H1 (cell line): Measurements from ENCODE around the gene MSANTD2. TPM values are rescaled to one million over a fixed set of nuclear protein-coding genes. Genes with fewer than 3 reads are reported as not detected.

Source experiments
- BCL11A ChIP-seq, 2 experiments: IDR thresholded peaks; one replicate each; pipeline ENCODE4 v1.6.1; 2011; ENCODE audit warnings: low read depth in 2 of 2, low read length in 2 of 2, mild to moderate bottlenecking in 2 of 2
- CBX8 ChIP-seq: fragments of 300-800, 300-1000 bp; sonication (generic); IDR thresholded peaks from 2 replicates; pipeline ENCODE4 v1.7.1; 2016; ENCODE audit warnings: low read depth, low read length, borderline replicate concordance
- CHD1 ChIP-seq: IDR thresholded peaks from 2 replicates; pipeline ENCODE4 v1.6.1; 2012; ENCODE audit warnings: low read depth, low read length, improper control_type of control experiment
- CREB1 ChIP-seq: IDR thresholded peaks from 2 replicates; pipeline ENCODE4 v1.6.1; 2012; ENCODE audit warnings: inconsistent platforms
- CTBP2 ChIP-seq: IDR thresholded peaks from 2 replicates; pipeline ENCODE4 v1.7.0; 2011; ENCODE audit warnings: borderline replicate concordance, mild to moderate bottlenecking, moderate library complexity, mixed read lengths, low read length; ENCODE audit not compliant: insufficient read depth, insufficient read length
- HDAC6 ChIP-seq: IDR thresholded peaks from one replicate; pipeline ENCODE4 v1.7.1; 2012; ENCODE audit warnings: low read depth, mild to moderate bottlenecking, inconsistent platforms, low read length, moderate library complexity
- KDM1A ChIP-seq: fragments of 200-600, 300-600 bp; sonication (generic); IDR thresholded peaks from 2 replicates; pipeline ENCODE4 v1.7.1; 2016; ENCODE audit warnings: mild to moderate bottlenecking, low read length, borderline replicate concordance
- MAX ChIP-seq: IDR thresholded peaks from 2 replicates; pipeline ENCODE4 v1.6.1; 2012; ENCODE audit warnings: inconsistent platforms
- polyA plus RNA-seq, 7 experiments: library from polyadenylated mRNA; depleted of rRNA in 3 of 7; stranded (reverse) in 5 of 7; unstranded in 2 of 7; fragments of >200 nt in 5 of 7; fragments of 200-250 nt in 2 of 7; gene quantifications; 1 replicate in 5 of 7; 2 replicates in 1 of 7; 4 replicates in 1 of 7; pipeline versions ENCODE4 v1.2.1 to v1.2.3, GENCODE V29; 2011 to 2013; ENCODE audit warnings: missing spikeins in 2 of 7, mixed read lengths in 2 of 7
- total RNA-seq: library from RNA; stranded (reverse); fragmentation: NEBNext Ultra II Directional; extraction: Animal tissue kit (Norgen Biotek cat#: 25700); gene quantifications from 2 replicates; pipeline ENCODE4 v1.2.1, GENCODE V29; 2021
- TF ChIP-seq, protein P1 (sequence below): IDR thresholded peaks from 2 replicates; pipeline ENCODE4 v1.6.1; 2011; ENCODE audit warnings: low read length, improper control_type of control experiment

Gene MSANTD2
- total and polyA plus RNA-seq, 2 of the 8 experiments (the other 6 are each of a cell fraction or from before 2014, with no cell fraction given): 8.2 to 15.9 TPM

- TF ChIP-seq CTBP2 (peak; percentile 12), HDAC6 (no peak), BCL11A (IDR thresholded peaks at IDR 0.05; ENCODE audit: low read depth in 2 of 2, low read length in 2 of 2) (no peak), MAX (peak; percentile 63), CBX8 (no peak; the same call in 1 of the 2 replicates), CREB1 (no peak), CHD1 (no peak), KDM1A (no peak)
- TF ChIP-seq, protein P1, sequence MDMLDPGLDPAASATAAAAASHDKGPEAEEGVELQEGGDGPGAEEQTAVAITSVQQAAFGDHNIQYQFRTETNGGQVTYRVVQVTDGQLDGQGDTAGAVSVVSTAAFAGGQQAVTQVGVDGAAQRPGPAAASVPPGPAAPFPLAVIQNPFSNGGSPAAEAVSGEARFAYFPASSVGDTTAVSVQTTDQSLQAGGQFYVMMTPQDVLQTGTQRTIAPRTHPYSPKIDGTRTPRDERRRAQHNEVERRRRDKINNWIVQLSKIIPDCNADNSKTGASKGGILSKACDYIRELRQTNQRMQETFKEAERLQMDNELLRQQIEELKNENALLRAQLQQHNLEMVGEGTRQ: no peak
- TF ChIP-seq, all 59 proteins: peak for 5
Measured at GRCh38 chr11:124839128-124839971, 39.1 kb upstream of the MSANTD2 start (continued).
